Adrenal gland (tissue), 12 donors: ENCODE results near the gene E2F8. TPM values are rescaled to one million over a fixed set of nuclear protein-coding genes. Genes with fewer than 3 reads are reported as not detected.

Experiments
- DNase-seq, 7 donors: peaks; one replicate each; pipeline ENCODE4 v3.0.0-alpha.2; 2019 to 2020
- H3K27ac ChIP-seq, 5 donors: fragments of 200-600 bp; sonication (generic) in 4 of 5; 1 replicate in 3 of 5; 2 replicates in 2 of 5; pipeline versions ENCODE4 v1.5.1 to v1.8.0; 2016 to 2020; ENCODE audit warnings: mild to moderate bottlenecking in 1 of 5
- H3K27me3 ChIP-seq: fragments of 200-600 bp; 2 replicates; pipeline ENCODE4 v1.8.0; 2021
- H3K36me3 ChIP-seq, 2 donors: fragments of 200-600 bp; replicated peaks in 1 of 2; 1 replicate in 1 of 2; 2 replicates in 1 of 2; pipeline versions ENCODE4 v1.5.1 to v1.8.0; 2018 to 2022
- H3K4me1 ChIP-seq, 2 donors: fragments of 200-600 bp; replicated peaks in 1 of 2; 1 replicate in 1 of 2; 2 replicates in 1 of 2; pipeline versions ENCODE4 v1.5.1 to v1.8.0; 2018 to 2021
- H3K4me3 ChIP-seq, 4 donors: fragments of 200-600 bp; sonication (generic) in 3 of 4; one replicate each; pipeline ENCODE4 v1.5.1; 2016 to 2018
- H3K9me3 ChIP-seq, 3 donors: fragments of 200-600 bp; sonication (generic) in 1 of 3; replicated peaks in 1 of 3; 1 replicate in 2 of 3; 2 replicates in 1 of 3; pipeline versions ENCODE4 v1.5.1 to v1.8.0; 2016 to 2021
- CTCF ChIP-seq, 6 experiments: fragments of 450-650 bp in 4 of 6; fragments of 200-600 bp in 2 of 6; sonication (generic) in 1 of 6; IDR thresholded peaks; 1 replicate in 5 of 6; 2 replicates in 1 of 6; pipeline versions ENCODE4 v1.5.1 to v1.8.0; 2016 to 2021; ENCODE audit warnings: antibody characterized with exemption in 6 of 6, mild to moderate bottlenecking in 2 of 6, moderate library complexity in 1 of 6
- POLR2A ChIP-seq, 2 donors: fragments of 450-650 bp; IDR thresholded peaks; one replicate each; pipeline ENCODE4 v1.6.1; 2017; ENCODE audit warnings: antibody characterized with exemption in 2 of 2, mild to moderate bottlenecking in 2 of 2, moderate library complexity in 1 of 2
- WGBS, 4 donors: extraction: QIAGEN DNeasy Blood & Tissue Kit in 2 of 4; methylation state at CpG; one replicate each; pipeline versions ENCODE4 v1.1.5 to v1.1.7; 2013 to 2017; 5-methylcytosine and 5-hydroxymethylcytosine counted together
- intact Hi-C, 2 donors: fragments of 100-400 bp; cut with DNase I; formaldehyde crosslinking; loops; one replicate each; pipeline versions ENCODE4 v1.14.1 to v1.15.0; 2022 to 2023
- polyA plus RNA-seq, 3 donors: library from polyadenylated mRNA; stranded (reverse); fragments of 200-250 nt in 2 of 3; fragments of 350-450 nt in 1 of 3; fragmentation: Illumina TruSeq in 1 of 3; extraction: RNeasy Lipid Tissue Mini Kit (QIAGEN cat#74804) in 1 of 3; gene quantifications; one replicate each; pipeline ENCODE4 v1.2.3, GENCODE V29; 2013 to 2014
- total RNA-seq, 9 donors: library from RNA; depleted of rRNA in 4 of 9; stranded (reverse); fragments of >200 nt in 4 of 9; fragments of 120-200 nt in 1 of 9; fragmentation: NEBNext Ultra II Directional in 1 of 9; extraction: Animal tissue kit (Norgen Biotek cat#: 25700) in 1 of 9; gene quantifications; one replicate each; pipeline versions ENCODE4 v1.1.0 to v1.2.4, GENCODE V29; 2013 to 2023
- donor health status: healthy with polysubstance abuse.
- donor health status: Bipolar disorder and iron deficiency.
- donor health status: DM: yes; HTN: yes; CAD: no.
- donor health status: DM: no; HTN: no; CAD: no.
- donor health status: DM: no; HTN: no; CAD: no.
- donor health status: DM: yes; HTN: yes; CAD: no.

The E2F8 gene
- total and polyA plus RNA-seq, 12 donors, result 0.07 to 4.4 (median 0.47) TPM; not detected in 2

DNA sequence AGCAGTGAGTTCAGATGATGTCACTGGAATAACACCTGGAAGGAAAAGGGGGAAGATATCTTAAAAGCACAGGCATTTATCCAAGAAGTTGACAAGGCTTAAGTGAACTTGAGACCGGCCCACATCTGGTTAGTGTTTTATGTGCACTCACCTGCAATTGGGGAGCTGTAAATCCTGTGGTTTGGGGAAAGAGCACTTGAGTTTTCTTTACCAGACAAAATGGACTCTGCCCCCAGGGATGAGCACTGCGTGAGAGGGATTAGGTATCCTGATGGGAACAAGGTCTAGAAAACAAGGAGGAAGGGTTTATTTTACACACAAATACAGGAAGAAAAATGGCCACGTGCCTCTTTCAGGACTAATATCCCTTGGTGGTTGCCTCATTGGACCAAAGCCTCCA, 15.2 kb downstream of the E2F8 start:
- WGBS, 4 donors, result 94 to 99% (median 97%) methylated on average over 3 of the region's 3 CpGs
- Histone ChIP-seq H3K27ac (no peak overlapping the region), H3K27me3 (no peaks in the 10 kb centered on the region), H3K4me3 (no peak overlapping the region), H3K9me3 (no peaks in the 10 kb centered on the region), H3K36me3 (no peaks in the 10 kb centered on the region), H3K4me1 (no peaks in the 10 kb centered on the region)
- no peak for DNase-seq
- intact Hi-C loops, result no loop called here
- TF ChIP-seq CTCF (IDR thresholded peaks at IDR 0.05), result no peak
- no peak for TF ChIP-seq POLR2A (IDR thresholded peaks at IDR 0.05)

DNA sequence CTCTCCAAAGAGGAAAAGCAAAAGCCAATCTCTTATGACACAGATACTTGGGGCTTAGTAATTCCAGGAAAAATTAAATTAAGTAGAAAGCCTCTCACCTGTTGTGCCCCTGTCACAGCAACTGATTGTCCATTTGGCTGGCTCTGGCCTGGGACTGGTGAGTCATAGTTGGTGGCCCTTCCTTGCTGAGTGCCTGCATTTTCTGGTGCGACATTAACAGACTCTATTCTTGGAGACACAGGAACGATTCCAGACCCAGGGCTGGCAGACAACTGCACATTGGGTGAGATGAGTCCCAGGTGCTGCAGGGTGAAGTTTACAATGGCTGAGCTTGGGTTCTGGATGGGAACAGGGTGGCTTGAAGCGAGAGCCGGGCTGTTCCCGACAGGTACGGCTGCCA, 15.6 kb downstream of the E2F8 start:
- TF ChIP-seq CTCF (IDR thresholded peaks at IDR 0.05) (no peak), POLR2A (IDR thresholded peaks at IDR 0.05) (no peak)
- Histone ChIP-seq H3K4me1 (no peaks in the 10 kb centered on the region), H3K27me3 (no peaks in the 10 kb centered on the region), H3K4me3 (no peak overlapping the region), H3K36me3 (no peaks in the 10 kb centered on the region), H3K27ac (no peak overlapping the region), H3K9me3 (no peaks in the 10 kb centered on the region)
- intact Hi-C loops, result no loop called here
- WGBS, 4 donors, result 92 to 98% (median 96%) methylated on average over 6 of the region's 6 CpGs
- DNase-seq, result no peak

DNA sequence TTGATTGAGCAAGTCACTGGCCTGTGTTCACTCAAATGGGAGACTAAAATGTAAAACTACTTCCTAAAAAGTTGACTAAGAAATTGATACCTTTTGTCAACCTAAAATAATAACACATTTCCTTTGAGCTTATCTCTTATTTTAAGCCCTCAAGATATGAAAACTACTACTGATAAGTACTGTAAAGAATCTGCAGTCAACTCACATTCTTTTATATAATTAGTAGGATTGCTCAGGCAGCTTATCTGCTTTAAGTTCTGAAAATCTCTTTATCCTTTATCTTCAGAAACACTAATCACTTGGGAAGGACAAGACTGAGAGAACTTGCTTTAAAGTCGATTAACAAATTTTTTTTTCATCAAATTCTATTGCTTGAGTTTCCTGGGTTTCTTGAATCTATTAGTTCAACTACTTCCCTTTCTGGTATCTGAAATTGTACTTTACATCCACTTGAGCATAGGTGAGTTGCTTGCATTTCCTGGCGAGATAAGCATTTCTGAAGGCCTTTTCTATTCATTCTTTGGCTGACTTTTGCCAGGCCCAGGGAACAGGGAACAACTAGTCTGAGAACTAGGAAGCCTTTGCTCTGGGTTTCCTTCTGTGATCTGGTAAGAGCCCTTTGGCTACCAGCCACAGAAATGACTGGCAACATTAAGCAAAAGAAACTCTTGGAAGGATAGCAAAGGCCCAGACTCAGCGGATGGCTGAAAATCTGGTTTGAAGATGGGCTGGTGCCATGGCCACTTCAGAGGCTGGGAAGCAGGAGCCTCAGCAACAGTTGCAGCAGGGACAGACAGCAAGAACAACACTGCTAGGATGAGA, 19.6 kb downstream of the E2F8 start:
- intact Hi-C loops, result no loop called here
- peak in 1 of 7 donors; percentile 4 for DNase-seq
- Histone ChIP-seq H3K36me3 (no peaks in the 10 kb centered on the region), H3K4me1 (no peaks in the 10 kb centered on the region), H3K9me3 (no peaks in the 10 kb centered on the region), H3K4me3 (no peak overlapping the region), H3K27ac (no peak overlapping the region), H3K27me3 (no peaks in the 10 kb centered on the region)
- TF ChIP-seq POLR2A (IDR thresholded peaks at IDR 0.05) (no peak), CTCF (IDR thresholded peaks at IDR 0.05) (no peak)
- 53 to 72% (median 65%) methylated on average over 3 of the region's 3 CpGs for WGBS, 4 donors

DNA sequence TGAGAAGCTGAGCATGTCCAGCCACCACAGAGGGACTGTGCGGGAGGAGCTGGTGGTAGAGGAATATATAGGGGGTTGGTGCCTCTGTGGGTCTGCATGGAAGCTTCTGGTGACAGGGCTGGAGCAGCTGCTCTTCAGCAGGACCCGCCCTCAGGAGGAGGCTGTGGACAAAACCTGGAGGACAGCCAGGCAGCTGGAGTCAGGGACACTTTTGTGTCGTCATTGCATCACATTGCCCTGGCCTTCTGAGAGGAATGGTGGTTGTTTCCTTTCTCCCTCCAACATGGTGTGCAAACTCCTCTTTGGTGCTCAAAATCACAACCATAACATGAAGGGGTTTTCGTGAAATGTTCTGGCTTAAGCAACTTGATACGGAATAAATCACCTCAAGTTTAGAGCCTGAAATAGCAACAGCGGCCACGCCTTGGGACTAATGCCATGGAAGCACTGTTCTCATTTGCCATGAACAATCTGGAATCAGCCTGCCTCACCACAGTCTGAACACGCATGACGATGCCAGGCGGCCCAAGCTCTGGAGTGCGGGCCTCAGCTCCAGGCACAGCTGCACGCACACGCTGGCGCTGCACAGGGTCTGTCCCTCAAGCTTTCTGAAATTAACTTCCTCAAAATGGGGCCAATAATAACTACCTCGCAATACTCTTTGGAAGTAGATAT, 21.8 kb downstream of the E2F8 start:
- DNase-seq, result peak in 2 of 7 donors; percentile 33 to 46
- H3K36me3 ChIP-seq, result no peaks in the 10 kb centered on the region

More for the DNA sequence above, 21.8 kb downstream of the E2F8 start:
- Histone ChIP-seq H3K4me3 (no peak overlapping the region), H3K9me3 (no peaks in the 10 kb centered on the region), H3K27me3 (no peaks in the 10 kb centered on the region), H3K27ac (no peak overlapping the region), H3K4me1 (no peaks in the 10 kb centered on the region)
- intact Hi-C loops, result no loop called here
- WGBS, 4 donors, result 80 to 85% (median 83%) methylated on average over 15 of the region's 15 CpGs
- TF ChIP-seq CTCF (IDR thresholded peaks at IDR 0.05) (no peak), POLR2A (IDR thresholded peaks at IDR 0.05) (no peak)
